H1 (cell line): ENCODE measurements around the gene MYH9. TPM values are rescaled to one million over a fixed set of nuclear protein-coding genes. Genes with fewer than 3 reads are reported as not detected.

Experiments used
- BCL11A ChIP-seq, 2 experiments: IDR thresholded peaks; one replicate each; pipeline ENCODE4 v1.6.1; 2011; ENCODE audit warnings: low read depth in 2 of 2, low read length in 2 of 2, mild to moderate bottlenecking in 2 of 2
- EZH2 ChIP-seq: fragments of 200-600 bp; sonication (generic); IDR thresholded peaks from 2 replicates; pipeline ENCODE4 v1.7.1; 2012; ENCODE audit warnings: low read depth, mild to moderate bottlenecking, moderate library complexity, low read length, inconsistent platforms; ENCODE audit not compliant: severe bottlenecking
- FOSL1 ChIP-seq: IDR thresholded peaks from 2 replicates; pipeline ENCODE4 v1.6.1; 2011; ENCODE audit warnings: mild to moderate bottlenecking, low read depth, low read length, moderate library complexity; ENCODE audit not compliant: insufficient read depth
- GABPA ChIP-seq: IDR thresholded peaks from 2 replicates; pipeline ENCODE4 v1.6.1; 2011; ENCODE audit warnings: mild to moderate bottlenecking, low read length, moderate library complexity, borderline replicate concordance; ENCODE audit not compliant: insufficient read depth
- HDAC6 ChIP-seq: IDR thresholded peaks from one replicate; pipeline ENCODE4 v1.7.1; 2012; ENCODE audit warnings: low read depth, mild to moderate bottlenecking, inconsistent platforms, low read length, moderate library complexity
- POLR2A ChIP-seq, 2 experiments: IDR thresholded peaks; 1 replicate in 1 of 2; 2 replicates in 1 of 2; pipeline ENCODE4 v1.6.1; 2011; ENCODE audit warnings: low read depth in 2 of 2, low read length in 2 of 2, mild to moderate bottlenecking in 2 of 2; ENCODE audit errors: control extremely low read depth in 1 of 2
- POLR2AphosphoS5 ChIP-seq: IDR thresholded peaks from 2 replicates; pipeline ENCODE4 v1.6.1; 2011; ENCODE audit warnings: low read depth, low read length
- SIRT6 ChIP-seq: IDR thresholded peaks from one replicate; pipeline ENCODE4 v1.7.1; 2012; ENCODE audit warnings: low read length, inconsistent platforms
- SP1 ChIP-seq: IDR thresholded peaks from 2 replicates; pipeline ENCODE4 v1.6.1; 2011; ENCODE audit warnings: low read depth, low read length
- TAF1 ChIP-seq: IDR thresholded peaks from 2 replicates; pipeline ENCODE4 v1.6.1; 2011; ENCODE audit warnings: mild to moderate bottlenecking, low read depth, low read length
- polyA plus RNA-seq, 7 experiments: library from polyadenylated mRNA; depleted of rRNA in 3 of 7; stranded (reverse) in 5 of 7; unstranded in 2 of 7; fragments of >200 nt in 5 of 7; fragments of 200-250 nt in 2 of 7; gene quantifications; 1 replicate in 5 of 7; 2 replicates in 1 of 7; 4 replicates in 1 of 7; pipeline versions ENCODE4 v1.2.1 to v1.2.3, GENCODE V29; 2011 to 2013; ENCODE audit warnings: missing spikeins in 2 of 7, mixed read lengths in 2 of 7
- total RNA-seq: library from RNA; stranded (reverse); fragmentation: NEBNext Ultra II Directional; extraction: Animal tissue kit (Norgen Biotek cat#: 25700); gene quantifications from 2 replicates; pipeline ENCODE4 v1.2.1, GENCODE V29; 2021
- TF ChIP-seq, protein P1 (sequence below): fragments of 300-600 bp; sonication (generic); IDR thresholded peaks from 2 replicates; pipeline ENCODE4 v1.7.1; 2012; ENCODE audit warnings: low read length, moderate library complexity, mild to moderate bottlenecking, inconsistent platforms; ENCODE audit not compliant: insufficient replicate concordance

The MYH9 gene
- total and polyA plus RNA-seq, 2 of the 8 experiments (the other 6 are each of a cell fraction or from before 2014, with no cell fraction given), result 24.9 to 322 TPM

DNA sequence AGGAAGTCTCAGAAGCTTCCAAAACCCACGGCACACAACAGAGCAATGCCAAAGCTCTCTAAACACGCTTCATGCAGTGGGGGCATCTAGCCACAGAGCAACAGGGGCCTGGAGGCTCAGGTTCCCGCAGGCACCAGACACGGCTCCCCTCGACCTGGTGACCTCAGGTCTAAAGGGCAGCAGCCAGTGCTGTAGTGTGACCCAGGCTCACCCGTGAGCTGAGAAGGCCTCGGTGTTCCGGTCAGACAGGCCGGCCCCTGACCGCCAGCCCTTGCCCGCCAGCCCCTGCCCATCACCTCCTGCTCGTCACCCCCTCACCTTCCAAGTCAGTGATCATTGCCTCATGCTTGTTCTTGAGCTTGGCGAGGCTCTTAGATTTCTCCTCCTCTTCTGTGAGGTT lies 89.2 kb downstream of the MYH9 start (continued):
- TF ChIP-seq, protein P1, sequence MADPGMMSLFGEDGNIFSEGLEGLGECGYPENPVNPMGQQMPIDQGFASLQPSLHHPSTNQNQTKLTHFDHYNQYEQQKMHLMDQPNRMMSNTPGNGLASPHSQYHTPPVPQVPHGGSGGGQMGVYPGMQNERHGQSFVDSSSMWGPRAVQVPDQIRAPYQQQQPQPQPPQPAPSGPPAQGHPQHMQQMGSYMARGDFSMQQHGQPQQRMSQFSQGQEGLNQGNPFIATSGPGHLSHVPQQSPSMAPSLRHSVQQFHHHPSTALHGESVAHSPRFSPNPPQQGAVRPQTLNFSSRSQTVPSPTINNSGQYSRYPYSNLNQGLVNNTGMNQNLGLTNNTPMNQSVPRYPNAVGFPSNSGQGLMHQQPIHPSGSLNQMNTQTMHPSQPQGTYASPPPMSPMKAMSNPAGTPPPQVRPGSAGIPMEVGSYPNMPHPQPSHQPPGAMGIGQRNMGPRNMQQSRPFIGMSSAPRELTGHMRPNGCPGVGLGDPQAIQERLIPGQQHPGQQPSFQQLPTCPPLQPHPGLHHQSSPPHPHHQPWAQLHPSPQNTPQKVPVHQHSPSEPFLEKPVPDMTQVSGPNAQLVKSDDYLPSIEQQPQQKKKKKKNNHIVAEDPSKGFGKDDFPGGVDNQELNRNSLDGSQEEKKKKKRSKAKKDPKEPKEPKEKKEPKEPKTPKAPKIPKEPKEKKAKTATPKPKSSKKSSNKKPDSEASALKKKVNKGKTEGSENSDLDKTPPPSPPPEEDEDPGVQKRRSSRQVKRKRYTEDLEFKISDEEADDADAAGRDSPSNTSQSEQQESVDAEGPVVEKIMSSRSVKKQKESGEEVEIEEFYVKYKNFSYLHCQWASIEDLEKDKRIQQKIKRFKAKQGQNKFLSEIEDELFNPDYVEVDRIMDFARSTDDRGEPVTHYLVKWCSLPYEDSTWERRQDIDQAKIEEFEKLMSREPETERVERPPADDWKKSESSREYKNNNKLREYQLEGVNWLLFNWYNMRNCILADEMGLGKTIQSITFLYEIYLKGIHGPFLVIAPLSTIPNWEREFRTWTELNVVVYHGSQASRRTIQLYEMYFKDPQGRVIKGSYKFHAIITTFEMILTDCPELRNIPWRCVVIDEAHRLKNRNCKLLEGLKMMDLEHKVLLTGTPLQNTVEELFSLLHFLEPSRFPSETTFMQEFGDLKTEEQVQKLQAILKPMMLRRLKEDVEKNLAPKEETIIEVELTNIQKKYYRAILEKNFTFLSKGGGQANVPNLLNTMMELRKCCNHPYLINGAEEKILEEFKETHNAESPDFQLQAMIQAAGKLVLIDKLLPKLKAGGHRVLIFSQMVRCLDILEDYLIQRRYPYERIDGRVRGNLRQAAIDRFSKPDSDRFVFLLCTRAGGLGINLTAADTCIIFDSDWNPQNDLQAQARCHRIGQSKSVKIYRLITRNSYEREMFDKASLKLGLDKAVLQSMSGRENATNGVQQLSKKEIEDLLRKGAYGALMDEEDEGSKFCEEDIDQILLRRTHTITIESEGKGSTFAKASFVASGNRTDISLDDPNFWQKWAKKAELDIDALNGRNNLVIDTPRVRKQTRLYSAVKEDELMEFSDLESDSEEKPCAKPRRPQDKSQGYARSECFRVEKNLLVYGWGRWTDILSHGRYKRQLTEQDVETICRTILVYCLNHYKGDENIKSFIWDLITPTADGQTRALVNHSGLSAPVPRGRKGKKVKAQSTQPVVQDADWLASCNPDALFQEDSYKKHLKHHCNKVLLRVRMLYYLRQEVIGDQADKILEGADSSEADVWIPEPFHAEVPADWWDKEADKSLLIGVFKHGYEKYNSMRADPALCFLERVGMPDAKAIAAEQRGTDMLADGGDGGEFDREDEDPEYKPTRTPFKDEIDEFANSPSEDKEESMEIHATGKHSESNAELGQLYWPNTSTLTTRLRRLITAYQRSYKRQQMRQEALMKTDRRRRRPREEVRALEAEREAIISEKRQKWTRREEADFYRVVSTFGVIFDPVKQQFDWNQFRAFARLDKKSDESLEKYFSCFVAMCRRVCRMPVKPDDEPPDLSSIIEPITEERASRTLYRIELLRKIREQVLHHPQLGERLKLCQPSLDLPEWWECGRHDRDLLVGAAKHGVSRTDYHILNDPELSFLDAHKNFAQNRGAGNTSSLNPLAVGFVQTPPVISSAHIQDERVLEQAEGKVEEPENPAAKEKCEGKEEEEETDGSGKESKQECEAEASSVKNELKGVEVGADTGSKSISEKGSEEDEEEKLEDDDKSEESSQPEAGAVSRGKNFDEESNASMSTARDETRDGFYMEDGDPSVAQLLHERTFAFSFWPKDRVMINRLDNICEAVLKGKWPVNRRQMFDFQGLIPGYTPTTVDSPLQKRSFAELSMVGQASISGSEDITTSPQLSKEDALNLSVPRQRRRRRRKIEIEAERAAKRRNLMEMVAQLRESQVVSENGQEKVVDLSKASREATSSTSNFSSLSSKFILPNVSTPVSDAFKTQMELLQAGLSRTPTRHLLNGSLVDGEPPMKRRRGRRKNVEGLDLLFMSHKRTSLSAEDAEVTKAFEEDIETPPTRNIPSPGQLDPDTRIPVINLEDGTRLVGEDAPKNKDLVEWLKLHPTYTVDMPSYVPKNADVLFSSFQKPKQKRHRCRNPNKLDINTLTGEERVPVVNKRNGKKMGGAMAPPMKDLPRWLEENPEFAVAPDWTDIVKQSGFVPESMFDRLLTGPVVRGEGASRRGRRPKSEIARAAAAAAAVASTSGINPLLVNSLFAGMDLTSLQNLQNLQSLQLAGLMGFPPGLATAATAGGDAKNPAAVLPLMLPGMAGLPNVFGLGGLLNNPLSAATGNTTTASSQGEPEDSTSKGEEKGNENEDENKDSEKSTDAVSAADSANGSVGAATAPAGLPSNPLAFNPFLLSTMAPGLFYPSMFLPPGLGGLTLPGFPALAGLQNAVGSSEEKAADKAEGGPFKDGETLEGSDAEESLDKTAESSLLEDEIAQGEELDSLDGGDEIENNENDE, result no peak
- no peak for TF ChIP-seq GABPA
- no peak for TF ChIP-seq FOSL1
- TF ChIP-seq EZH2, result no peak
- no peak for TF ChIP-seq BCL11A (IDR thresholded peaks at IDR 0.05; ENCODE audit: low read depth in 2 of 2, low read length in 2 of 2)
- TF ChIP-seq SIRT6, result no peak
- no peak for TF ChIP-seq HDAC6
- no peak for TF ChIP-seq POLR2A (IDR thresholded peaks at IDR 0.05; ENCODE audit: control extremely low read depth in 1 of 2, low read depth in 2 of 2, low read length in 2 of 2)
- no peak for TF ChIP-seq POLR2AphosphoS5
- TF ChIP-seq TAF1, result no peak
- TF ChIP-seq SP1, result no peak
